ENCODE results near the gene SMIM38.

Gene SMIM38

DNA sequence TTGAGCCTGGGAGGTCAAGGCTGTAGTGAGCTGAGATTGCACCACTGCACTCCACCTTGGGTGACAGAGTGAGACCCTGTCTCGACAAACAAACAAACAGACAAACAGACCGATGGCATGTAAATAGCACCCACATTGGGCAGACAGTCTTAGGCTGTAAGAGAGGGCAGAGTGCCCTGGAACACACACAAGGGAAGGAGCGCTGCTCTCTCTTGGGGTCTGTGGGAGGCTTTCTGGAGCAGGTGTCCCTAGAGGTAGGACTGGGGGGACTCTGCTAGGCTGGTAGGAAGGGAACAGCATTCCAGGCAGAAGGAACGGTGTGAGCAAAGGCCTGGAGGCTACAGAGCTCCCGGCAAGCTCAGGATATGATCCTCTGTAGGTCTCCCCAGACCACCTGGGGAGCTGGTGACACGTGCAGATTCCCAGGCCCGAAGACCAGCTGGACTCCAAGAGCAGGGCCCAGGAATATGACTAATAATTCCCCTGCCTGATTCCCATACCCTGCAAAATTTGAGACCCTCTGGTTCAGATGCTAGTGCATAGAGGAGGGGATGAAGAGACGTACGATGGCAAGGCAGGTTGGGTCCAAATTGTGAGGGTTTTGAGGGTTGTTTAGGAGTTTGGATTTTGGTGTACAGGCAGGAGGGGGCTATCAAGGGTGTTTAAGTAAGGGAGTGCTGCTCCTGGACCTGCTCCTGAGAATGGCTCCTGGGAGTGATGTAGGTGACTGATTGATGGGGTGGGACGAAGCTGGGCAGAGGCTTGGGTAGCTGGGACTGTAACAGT is 11.6 kb downstream of the SMIM38 start:
- no peak for TF ChIP-seq TAF1 (IDR thresholded peaks at IDR 0.05; ENCODE audit: borderline replicate concordance, insufficient read depth, low read length)
- no peak for TF ChIP-seq FOXP2 (optimal IDR thresholded peaks at IDR 0.05; ENCODE audit: borderline replicate concordance, extremely low read depth, extremely low read length, insufficient read depth)
- no peak for TF ChIP-seq POLR2AphosphoS5 (IDR thresholded peaks at IDR 0.05; ENCODE audit: low read depth, low read length)
- TF ChIP-seq, protein P1, sequence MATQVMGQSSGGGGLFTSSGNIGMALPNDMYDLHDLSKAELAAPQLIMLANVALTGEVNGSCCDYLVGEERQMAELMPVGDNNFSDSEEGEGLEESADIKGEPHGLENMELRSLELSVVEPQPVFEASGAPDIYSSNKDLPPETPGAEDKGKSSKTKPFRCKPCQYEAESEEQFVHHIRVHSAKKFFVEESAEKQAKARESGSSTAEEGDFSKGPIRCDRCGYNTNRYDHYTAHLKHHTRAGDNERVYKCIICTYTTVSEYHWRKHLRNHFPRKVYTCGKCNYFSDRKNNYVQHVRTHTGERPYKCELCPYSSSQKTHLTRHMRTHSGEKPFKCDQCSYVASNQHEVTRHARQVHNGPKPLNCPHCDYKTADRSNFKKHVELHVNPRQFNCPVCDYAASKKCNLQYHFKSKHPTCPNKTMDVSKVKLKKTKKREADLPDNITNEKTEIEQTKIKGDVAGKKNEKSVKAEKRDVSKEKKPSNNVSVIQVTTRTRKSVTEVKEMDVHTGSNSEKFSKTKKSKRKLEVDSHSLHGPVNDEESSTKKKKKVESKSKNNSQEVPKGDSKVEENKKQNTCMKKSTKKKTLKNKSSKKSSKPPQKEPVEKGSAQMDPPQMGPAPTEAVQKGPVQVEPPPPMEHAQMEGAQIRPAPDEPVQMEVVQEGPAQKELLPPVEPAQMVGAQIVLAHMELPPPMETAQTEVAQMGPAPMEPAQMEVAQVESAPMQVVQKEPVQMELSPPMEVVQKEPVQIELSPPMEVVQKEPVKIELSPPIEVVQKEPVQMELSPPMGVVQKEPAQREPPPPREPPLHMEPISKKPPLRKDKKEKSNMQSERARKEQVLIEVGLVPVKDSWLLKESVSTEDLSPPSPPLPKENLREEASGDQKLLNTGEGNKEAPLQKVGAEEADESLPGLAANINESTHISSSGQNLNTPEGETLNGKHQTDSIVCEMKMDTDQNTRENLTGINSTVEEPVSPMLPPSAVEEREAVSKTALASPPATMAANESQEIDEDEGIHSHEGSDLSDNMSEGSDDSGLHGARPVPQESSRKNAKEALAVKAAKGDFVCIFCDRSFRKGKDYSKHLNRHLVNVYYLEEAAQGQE (IDR thresholded peaks at IDR 0.05; ENCODE audit: insufficient read depth in 1 of 2, low read depth in 2 of 2, low read length in 2 of 2), result no peak
- no peak for TF ChIP-seq SIN3A (IDR thresholded peaks at IDR 0.05; ENCODE audit: borderline replicate concordance, insufficient read depth, low read length)

GRCh38 chr11:69167916-69168691 is 12.4 kb downstream of the SMIM38 start:
- TF ChIP-seq FOXP2 (optimal IDR thresholded peaks at IDR 0.05; ENCODE audit: borderline replicate concordance, extremely low read depth, extremely low read length, insufficient read depth), result no peak
- TF ChIP-seq POLR2AphosphoS5 (IDR thresholded peaks at IDR 0.05; ENCODE audit: low read depth, low read length), result no peak
- TF ChIP-seq SIN3A (IDR thresholded peaks at IDR 0.05; ENCODE audit: borderline replicate concordance, insufficient read depth, low read length), result no peak
- no peak for TF ChIP-seq TAF1 (IDR thresholded peaks at IDR 0.05; ENCODE audit: borderline replicate concordance, insufficient read depth, low read length)
- TF ChIP-seq, protein P1 (IDR thresholded peaks at IDR 0.05; ENCODE audit: insufficient read depth in 1 of 2, low read depth in 2 of 2, low read length in 2 of 2), result no peak

DNA sequence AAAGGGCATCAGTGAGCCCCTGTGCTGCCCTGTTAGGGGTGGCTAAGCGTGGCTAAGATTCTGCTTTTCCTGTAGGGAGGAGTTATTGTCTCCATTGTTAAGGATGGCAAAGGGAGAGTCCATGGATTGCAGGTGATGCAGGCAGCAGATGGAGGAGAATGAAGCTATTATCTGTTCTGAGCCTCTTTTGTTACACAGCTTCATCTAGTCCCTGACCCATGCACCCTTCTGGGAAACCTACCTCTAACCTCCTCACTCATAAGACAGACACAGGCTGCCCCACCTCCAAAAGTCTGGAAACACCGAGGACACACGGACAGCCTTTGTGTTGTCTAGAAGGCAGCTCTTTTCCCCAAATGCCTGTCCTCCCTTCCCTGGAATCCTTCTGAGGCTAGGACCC is 13.7 kb downstream of the SMIM38 start:
- no peak for TF ChIP-seq POLR2AphosphoS5 (IDR thresholded peaks at IDR 0.05; ENCODE audit: low read depth, low read length)
- TF ChIP-seq SIN3A (IDR thresholded peaks at IDR 0.05; ENCODE audit: borderline replicate concordance, insufficient read depth, low read length), result no peak
- TF ChIP-seq FOXP2 (optimal IDR thresholded peaks at IDR 0.05; ENCODE audit: borderline replicate concordance, extremely low read depth, extremely low read length, insufficient read depth), result no peak
- no peak for TF ChIP-seq TAF1 (IDR thresholded peaks at IDR 0.05; ENCODE audit: borderline replicate concordance, insufficient read depth, low read length)
- TF ChIP-seq, protein P1 (IDR thresholded peaks at IDR 0.05; ENCODE audit: insufficient read depth in 1 of 2, low read depth in 2 of 2, low read length in 2 of 2), result no peak

DNA sequence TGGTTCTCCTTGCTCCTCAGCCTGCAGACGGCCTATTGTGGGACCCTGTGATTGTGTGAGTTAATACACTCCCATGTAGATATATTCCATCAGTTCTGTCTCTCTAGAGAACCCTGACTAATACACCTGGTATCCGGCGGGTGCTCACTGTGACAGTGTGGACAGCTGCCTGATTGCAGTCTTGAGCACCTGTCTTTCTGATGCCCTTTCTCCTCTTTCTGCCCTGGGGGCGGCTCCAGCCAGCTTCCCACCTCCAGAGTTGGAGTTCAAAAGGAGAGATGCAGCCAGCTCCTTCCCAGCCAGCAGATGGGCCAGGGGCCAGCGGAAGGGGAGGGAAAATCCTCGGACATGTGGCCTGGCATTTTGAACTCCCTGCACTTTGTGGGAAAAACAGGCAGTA is 15.0 kb downstream of the SMIM38 start:
- TF ChIP-seq SIN3A (IDR thresholded peaks at IDR 0.05; ENCODE audit: borderline replicate concordance, insufficient read depth, low read length) (no peak), FOXP2 (optimal IDR thresholded peaks at IDR 0.05; ENCODE audit: borderline replicate concordance, extremely low read depth, extremely low read length, insufficient read depth) (no peak), TAF1 (IDR thresholded peaks at IDR 0.05; ENCODE audit: borderline replicate concordance, insufficient read depth, low read length) (no peak), POLR2AphosphoS5 (IDR thresholded peaks at IDR 0.05; ENCODE audit: low read depth, low read length) (no peak)
- TF ChIP-seq, protein P1 (IDR thresholded peaks at IDR 0.05; ENCODE audit: insufficient read depth in 1 of 2, low read depth in 2 of 2, low read length in 2 of 2), result no peak

All from PFSK-1 (cell line).